Measurements from ENCODE around the gene GALNT16. TPM values are rescaled to one million over a fixed set of nuclear protein-coding genes. Genes with fewer than 3 reads are reported as not detected.

Gene GALNT16
- total RNA-seq, 1 donor from 2014 or later: 8.2 TPM

DNA sequence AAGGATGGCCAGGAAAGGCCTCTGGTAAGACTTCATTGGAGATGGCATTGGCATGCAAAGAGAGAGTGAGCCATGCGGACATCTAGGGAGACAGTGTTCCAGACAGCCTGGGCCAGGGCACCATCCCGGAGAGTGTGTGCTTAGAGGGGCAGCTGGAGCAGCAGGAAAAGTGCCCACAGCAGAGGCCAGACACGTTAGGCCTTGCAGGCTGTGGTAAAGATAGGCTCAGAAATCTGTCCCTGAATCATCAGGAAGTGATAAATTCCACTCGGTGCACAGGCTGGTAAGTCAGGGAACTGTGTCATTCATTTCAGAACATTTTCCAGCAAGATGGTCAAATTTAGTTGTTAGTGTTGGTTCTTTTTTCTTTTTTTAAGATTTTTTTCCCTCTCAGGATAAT lies 8.8 kb downstream of the GALNT16 start:
- Mint-ChIP-seq H3K36me3 (no peaks in the 10 kb centered on the region), H3K4me3 (no peak overlapping the region), H3K9me3 (no peaks in the 10 kb centered on the region), H3K4me1 (no peaks in the 10 kb centered on the region), H3K27ac (no peak overlapping the region), H3K27me3 (ENCODE audit: low read depth) (peaks cover 19% of the 10 kb centered on the region)
- TF ChIP-seq, protein P1, sequence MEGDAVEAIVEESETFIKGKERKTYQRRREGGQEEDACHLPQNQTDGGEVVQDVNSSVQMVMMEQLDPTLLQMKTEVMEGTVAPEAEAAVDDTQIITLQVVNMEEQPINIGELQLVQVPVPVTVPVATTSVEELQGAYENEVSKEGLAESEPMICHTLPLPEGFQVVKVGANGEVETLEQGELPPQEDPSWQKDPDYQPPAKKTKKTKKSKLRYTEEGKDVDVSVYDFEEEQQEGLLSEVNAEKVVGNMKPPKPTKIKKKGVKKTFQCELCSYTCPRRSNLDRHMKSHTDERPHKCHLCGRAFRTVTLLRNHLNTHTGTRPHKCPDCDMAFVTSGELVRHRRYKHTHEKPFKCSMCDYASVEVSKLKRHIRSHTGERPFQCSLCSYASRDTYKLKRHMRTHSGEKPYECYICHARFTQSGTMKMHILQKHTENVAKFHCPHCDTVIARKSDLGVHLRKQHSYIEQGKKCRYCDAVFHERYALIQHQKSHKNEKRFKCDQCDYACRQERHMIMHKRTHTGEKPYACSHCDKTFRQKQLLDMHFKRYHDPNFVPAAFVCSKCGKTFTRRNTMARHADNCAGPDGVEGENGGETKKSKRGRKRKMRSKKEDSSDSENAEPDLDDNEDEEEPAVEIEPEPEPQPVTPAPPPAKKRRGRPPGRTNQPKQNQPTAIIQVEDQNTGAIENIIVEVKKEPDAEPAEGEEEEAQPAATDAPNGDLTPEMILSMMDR (IDR thresholded peaks at IDR 0.05; ENCODE audit: unreplicated experiment): no peak
- no peak for DNase-seq (ENCODE audit: low spot score in 2 of 2, unreplicated experiment in 2 of 2)

DNA sequence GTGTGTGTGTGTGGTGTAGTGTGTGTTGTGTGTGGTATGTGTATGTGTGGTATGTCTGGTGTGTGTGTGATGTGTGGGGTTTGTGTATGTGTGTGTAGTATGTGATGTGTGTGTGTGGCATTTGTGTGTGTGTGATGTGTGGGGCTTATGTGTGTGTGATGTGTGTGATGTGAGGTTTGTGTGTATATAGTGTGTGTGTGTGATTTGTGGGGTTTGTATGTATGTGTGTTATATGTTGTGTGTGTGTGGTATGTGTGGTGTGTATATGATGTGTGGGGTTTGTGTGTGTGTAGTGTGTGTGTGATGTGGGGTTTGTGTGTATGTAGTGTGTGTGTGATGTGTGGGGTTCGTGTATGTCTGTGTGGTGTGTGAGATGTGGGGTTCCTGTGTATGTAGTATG lies 9.4 kb downstream of the GALNT16 start:
- no peak for DNase-seq (ENCODE audit: low spot score in 2 of 2, unreplicated experiment in 2 of 2)
- TF ChIP-seq, protein P1 (IDR thresholded peaks at IDR 0.05; ENCODE audit: unreplicated experiment): no peak
- H3K9me3 Mint-ChIP-seq: no peaks in the 10 kb centered on the region
- H3K36me3 Mint-ChIP-seq: no peaks in the 10 kb centered on the region
- H3K27ac Mint-ChIP-seq: no peak overlapping the region
- H3K4me3 Mint-ChIP-seq: no peak overlapping the region
- H3K4me1 Mint-ChIP-seq: no peaks in the 10 kb centered on the region
- peaks cover 16% of the 10 kb centered on the region for H3K27me3 Mint-ChIP-seq (ENCODE audit: low read depth)

DNA sequence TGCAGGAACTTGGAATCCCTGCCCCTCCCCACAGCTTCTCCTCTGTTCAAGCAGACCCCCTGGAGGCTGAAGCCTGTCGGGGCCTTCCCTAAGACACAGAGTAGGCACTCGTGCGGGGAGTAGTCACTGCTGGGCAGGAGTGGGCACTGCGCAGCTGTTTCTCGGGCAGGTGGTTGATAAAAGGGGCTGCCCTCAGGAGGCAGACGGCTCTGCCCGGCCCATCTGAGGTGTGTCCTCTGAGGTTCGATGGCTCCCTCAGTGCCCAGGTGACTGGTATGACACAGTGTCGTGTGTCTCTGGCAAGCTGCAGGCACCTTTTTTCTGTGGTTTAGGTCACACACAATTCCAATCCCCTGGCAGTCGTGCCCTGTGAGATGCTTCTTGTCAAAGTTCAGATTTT lies 10.1 kb downstream of the GALNT16 start:
- TF ChIP-seq, protein P1 (IDR thresholded peaks at IDR 0.05; ENCODE audit: unreplicated experiment): no peak
- Mint-ChIP-seq H3K9me3 (no peaks in the 10 kb centered on the region), H3K27me3 (ENCODE audit: low read depth) (peaks cover 17% of the 10 kb centered on the region), H3K4me3 (no peak overlapping the region), H3K36me3 (no peaks in the 10 kb centered on the region), H3K4me1 (no peaks in the 10 kb centered on the region), H3K27ac (no peak overlapping the region)
- DNase-seq (ENCODE audit: low spot score in 2 of 2, unreplicated experiment in 2 of 2): no peak

DNA sequence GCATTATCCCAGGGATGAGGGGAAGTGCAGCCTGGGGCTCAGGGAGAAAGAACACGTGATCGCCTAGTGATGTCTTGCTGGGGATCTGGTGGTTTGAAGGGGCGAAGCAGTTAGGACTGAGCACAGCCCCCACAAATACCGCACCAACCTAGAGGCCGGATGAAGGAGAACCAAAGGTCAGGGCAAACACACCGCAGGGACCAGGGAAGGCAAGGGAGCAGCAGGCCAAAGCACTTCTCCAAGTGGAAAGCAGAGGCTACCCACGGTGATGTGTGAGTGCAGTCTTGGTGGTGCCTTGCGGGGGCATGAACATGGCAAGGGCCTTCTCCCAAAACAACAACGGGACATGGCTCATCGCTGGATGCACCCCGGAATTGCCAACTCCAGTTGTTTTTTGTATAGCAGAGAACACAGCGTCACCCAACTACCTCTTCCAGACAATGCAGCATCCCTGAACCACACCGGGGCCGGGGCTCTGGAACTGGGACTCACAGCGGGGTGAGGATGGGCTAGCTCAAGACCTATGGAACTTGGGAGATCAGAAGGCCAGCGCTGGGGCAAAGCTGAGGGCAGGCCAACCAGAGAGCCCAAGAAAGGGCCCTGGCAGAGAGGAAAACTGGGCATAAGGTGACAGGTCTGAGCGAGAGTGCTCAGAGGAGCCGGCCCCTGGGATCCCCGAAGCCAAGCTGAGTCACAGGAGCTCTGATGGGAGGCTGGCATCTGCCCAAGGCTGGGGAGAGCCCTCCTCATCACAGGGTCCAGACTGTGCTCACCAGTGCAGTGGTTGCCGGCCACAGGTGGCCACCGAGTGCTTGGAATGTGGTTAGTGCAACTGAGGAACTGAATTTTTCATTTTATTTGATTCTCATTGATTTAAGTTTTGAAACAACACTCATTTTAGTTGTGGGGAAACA lies 11.1 kb downstream of the GALNT16 start:
- no peak for DNase-seq (ENCODE audit: low spot score in 2 of 2, unreplicated experiment in 2 of 2)
- Mint-ChIP-seq H3K36me3 (no peaks in the 10 kb centered on the region), H3K27me3 (ENCODE audit: low read depth) (peaks cover 16% of the 10 kb centered on the region), H3K9me3 (no peaks in the 10 kb centered on the region), H3K27ac (no peak overlapping the region), H3K4me1 (no peaks in the 10 kb centered on the region), H3K4me3 (no peak overlapping the region)
- TF ChIP-seq, protein P1 (IDR thresholded peaks at IDR 0.05; ENCODE audit: unreplicated experiment): no peak

DNA sequence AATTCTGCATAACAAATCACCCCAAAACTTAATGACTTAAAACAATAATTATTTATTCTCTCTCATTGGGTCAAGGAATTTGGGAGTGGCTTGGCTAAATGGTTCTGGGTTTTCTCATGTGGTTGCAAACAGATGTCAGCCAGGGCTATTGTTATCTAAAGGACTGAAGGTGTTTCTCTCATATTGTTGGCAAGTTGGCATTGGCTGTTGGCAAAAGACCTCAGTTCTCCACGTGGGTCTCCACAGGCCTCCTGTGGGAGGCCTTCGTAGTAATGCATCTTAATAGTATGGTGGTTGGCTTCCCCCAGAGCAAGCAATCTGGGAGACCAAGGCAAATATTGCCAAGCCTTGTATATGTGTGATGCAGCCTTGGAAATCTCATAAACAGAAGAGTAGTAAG lies 14.4 kb downstream of the GALNT16 start:
- Mint-ChIP-seq H3K4me1 (no peaks in the 10 kb centered on the region), H3K9me3 (peaks cover 7% of the 10 kb centered on the region), H3K27me3 (ENCODE audit: low read depth) (peaks cover 17% of the 10 kb centered on the region), H3K36me3 (peaks cover 3% of the 10 kb centered on the region), H3K4me3 (no peak overlapping the region), H3K27ac (no peak overlapping the region)
- TF ChIP-seq, protein P1 (IDR thresholded peaks at IDR 0.05; ENCODE audit: unreplicated experiment): no peak
- no peak for DNase-seq (ENCODE audit: low spot score in 2 of 2, unreplicated experiment in 2 of 2)
